Body of pancreas (tissue), 4 donors: ENCODE measurements around the gene BARD1. TPM values are rescaled to one million over a fixed set of nuclear protein-coding genes. Genes with fewer than 3 reads are reported as not detected.

Experiments used
- ATAC-seq: fragments of 150-250 bp; one replicate; pipeline ENCODE4 v1.9.1; 2016
- DNase-seq, 4 donors: peaks; one replicate each; pipeline ENCODE4 v3.0.0-alpha.2; 2019
- H3K27ac ChIP-seq, 4 donors: fragments of 200-600 bp; sonication (generic); 1 replicate in 3 of 4; 2 replicates in 1 of 4; pipeline versions ENCODE4 v1.5.1 to v1.6.1; 2016 to 2019; ENCODE audit warnings: mild to moderate bottlenecking in 1 of 4, mixed read lengths in 1 of 4, moderate library complexity in 1 of 4
- H3K27me3 ChIP-seq, 2 donors: fragments of 200-600 bp; sonication (generic); one replicate each; pipeline ENCODE4 v1.6.0; 2016; ENCODE audit warnings: mild to moderate bottlenecking in 1 of 2
- H3K36me3 ChIP-seq, 2 donors: fragments of 200-600 bp; sonication (generic); replicated peaks in 1 of 2; 2 replicates each; pipeline ENCODE4 v1.5.1; 2016; ENCODE audit warnings: low read depth in 2 of 2; ENCODE audit not compliant: insufficient read depth in 1 of 2
- H3K4me1 ChIP-seq: fragments of 200-600 bp; sonication (generic); one replicate; pipeline ENCODE4 v1.6.0; 2016
- H3K4me3 ChIP-seq, 2 donors: fragments of 200-600 bp; sonication (generic); 1 replicate in 1 of 2; 2 replicates in 1 of 2; pipeline ENCODE4 v1.5.1; 2016 to 2019
- H3K9me3 ChIP-seq, 3 donors: fragments of 200-600 bp; sonication (generic); 1 replicate in 2 of 3; 2 replicates in 1 of 3; pipeline ENCODE4 v1.5.1; 2016
- POLR2A ChIP-seq, 3 donors: fragments of 450-650 bp; IDR thresholded peaks; one replicate each; pipeline ENCODE4 v1.6.1; 2016; ENCODE audit warnings: antibody characterized with exemption in 3 of 3, mild to moderate bottlenecking in 2 of 3
- WGBS, 2 donors: methylation state at CpG; one replicate each; pipeline ENCODE4 v1.1.5; 2017; 5-methylcytosine and 5-hydroxymethylcytosine counted together
- intact Hi-C: fragments of 100-400 bp; cut with DNase I; formaldehyde crosslinking; loops from one replicate; pipeline ENCODE4 v1.15.1; 2023
- total RNA-seq, 2 donors: library from RNA; depleted of rRNA; stranded (reverse); fragments of >200 nt; gene quantifications; one replicate each; pipeline ENCODE4 v1.1.0, GENCODE V29; 2016
- TF ChIP-seq, protein P1 (sequence below), 7 experiments: fragments of 450-650 bp in 4 of 7; fragments of 200-600 bp in 3 of 7; sonication (generic) in 3 of 7; IDR thresholded peaks; one replicate each; pipeline ENCODE4 v1.5.1; 2016 to 2019; ENCODE audit warnings: antibody characterized with exemption in 7 of 7

The BARD1 gene
- total RNA-seq, 2 donors from 2014 or later: 4.4 to 5.9 TPM

DNA sequence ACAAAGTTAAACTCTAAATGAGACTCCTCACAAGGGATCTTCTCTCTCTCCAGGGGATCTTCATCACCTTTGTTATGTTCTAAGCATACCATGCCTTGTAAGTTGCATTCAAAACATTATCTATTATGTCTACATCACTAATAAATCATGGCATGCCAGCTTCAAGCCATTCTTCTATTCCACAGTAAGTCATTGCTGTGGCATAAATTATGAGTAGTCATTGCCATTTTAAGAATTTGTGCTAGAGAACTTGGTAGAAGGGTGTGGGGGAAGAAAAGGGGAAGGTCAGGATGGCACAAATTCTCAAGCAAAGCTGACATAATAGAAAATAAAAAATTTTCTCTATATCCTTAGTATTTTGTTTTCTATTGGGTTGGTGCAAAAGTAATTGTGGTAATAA is 33.5 kb downstream of the BARD1 start:
- DNase-seq: no peak
- no peak for ATAC-seq
- Histone ChIP-seq H3K4me3 (no peak overlapping the region), H3K4me1 (no peaks in the 10 kb centered on the region), H3K36me3 (peaks cover 2 to 6% of the 10 kb centered on the region in 2 donors), H3K27ac (no peak overlapping the region), H3K27me3 (no peaks in the 10 kb centered on the region), H3K9me3 (peaks cover 0 to 8% (median 0%) of the 10 kb centered on the region in 3 donors)
- TF ChIP-seq POLR2A (IDR thresholded peaks at IDR 0.05): no peak
- TF ChIP-seq, protein P1, sequence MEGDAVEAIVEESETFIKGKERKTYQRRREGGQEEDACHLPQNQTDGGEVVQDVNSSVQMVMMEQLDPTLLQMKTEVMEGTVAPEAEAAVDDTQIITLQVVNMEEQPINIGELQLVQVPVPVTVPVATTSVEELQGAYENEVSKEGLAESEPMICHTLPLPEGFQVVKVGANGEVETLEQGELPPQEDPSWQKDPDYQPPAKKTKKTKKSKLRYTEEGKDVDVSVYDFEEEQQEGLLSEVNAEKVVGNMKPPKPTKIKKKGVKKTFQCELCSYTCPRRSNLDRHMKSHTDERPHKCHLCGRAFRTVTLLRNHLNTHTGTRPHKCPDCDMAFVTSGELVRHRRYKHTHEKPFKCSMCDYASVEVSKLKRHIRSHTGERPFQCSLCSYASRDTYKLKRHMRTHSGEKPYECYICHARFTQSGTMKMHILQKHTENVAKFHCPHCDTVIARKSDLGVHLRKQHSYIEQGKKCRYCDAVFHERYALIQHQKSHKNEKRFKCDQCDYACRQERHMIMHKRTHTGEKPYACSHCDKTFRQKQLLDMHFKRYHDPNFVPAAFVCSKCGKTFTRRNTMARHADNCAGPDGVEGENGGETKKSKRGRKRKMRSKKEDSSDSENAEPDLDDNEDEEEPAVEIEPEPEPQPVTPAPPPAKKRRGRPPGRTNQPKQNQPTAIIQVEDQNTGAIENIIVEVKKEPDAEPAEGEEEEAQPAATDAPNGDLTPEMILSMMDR (IDR thresholded peaks at IDR 0.05): no peak
- intact Hi-C loops: no loop called here

DNA sequence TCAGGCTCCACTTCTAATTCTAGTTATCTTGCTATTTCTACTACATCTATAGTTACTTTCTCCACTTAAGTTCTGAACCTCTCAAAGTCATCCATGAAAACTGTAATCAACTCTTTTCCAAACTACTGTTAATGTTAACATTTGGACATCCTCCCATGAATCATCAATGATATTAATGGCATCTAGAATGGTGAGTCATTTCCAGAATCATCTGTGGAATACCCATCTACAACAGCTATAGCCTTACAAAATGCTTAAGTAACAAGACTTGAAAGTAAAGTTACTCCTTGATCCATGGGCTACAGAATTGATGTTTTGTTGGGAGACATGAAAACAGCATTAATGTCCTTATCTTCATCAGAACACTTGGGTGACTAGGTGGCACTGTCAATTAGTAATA is 35.4 kb downstream of the BARD1 start:
- intact Hi-C loops: no loop called here
- Histone ChIP-seq H3K4me3 (no peak overlapping the region), H3K4me1 (no peaks in the 10 kb centered on the region), H3K9me3 (peaks cover 0 to 8% (median 0%) of the 10 kb centered on the region in 3 donors), H3K27ac (no peak overlapping the region), H3K27me3 (no peaks in the 10 kb centered on the region), H3K36me3 (peaks cover 0 to 6% of the 10 kb centered on the region in 2 donors)
- no peak for TF ChIP-seq POLR2A (IDR thresholded peaks at IDR 0.05)
- TF ChIP-seq, protein P1 (IDR thresholded peaks at IDR 0.05): no peak
- ATAC-seq (no peak), DNase-seq (no peak)

DNA sequence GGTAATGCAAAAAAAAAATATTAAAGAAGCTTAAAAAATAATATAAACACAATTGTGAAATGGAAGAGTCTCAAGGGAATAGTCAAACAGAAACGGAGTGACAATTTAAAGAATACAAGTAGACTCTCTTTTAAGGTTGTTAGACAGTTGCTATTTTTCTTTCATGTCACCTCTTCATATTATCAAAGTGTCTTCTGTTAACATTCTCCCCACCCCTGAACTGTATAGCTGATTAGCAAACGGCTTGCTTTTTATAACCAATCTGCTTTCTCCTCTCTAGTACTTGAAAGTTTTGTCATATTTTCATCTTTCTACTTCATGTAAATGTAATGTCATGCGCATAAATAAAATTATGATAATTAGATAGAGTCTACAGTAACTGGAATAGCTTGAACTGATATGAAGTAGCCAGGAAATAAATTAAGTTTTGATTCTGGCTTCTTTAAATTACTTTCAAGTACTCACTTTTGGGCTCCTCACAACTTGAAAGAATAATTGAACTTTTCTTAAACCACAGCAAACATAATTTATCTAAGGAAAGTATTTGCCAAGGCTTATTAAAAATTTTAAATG is 37.0 kb downstream of the BARD1 start:
- 80 to 85% methylated on average over 3 of the region's 3 CpGs for WGBS, 2 donors
- Histone ChIP-seq H3K9me3 (peaks cover 0 to 8% (median 0%) of the 10 kb centered on the region in 3 donors), H3K36me3 (peaks cover 0 to 6% of the 10 kb centered on the region in 2 donors), H3K4me3 (no peak overlapping the region), H3K27ac (no peak overlapping the region), H3K27me3 (no peaks in the 10 kb centered on the region), H3K4me1 (no peaks in the 10 kb centered on the region)
- DNase-seq (no peak), ATAC-seq (no peak)
- intact Hi-C loops: no loop called here
- TF ChIP-seq, protein P1 (IDR thresholded peaks at IDR 0.05): no peak
- TF ChIP-seq POLR2A (IDR thresholded peaks at IDR 0.05): no peak

DNA sequence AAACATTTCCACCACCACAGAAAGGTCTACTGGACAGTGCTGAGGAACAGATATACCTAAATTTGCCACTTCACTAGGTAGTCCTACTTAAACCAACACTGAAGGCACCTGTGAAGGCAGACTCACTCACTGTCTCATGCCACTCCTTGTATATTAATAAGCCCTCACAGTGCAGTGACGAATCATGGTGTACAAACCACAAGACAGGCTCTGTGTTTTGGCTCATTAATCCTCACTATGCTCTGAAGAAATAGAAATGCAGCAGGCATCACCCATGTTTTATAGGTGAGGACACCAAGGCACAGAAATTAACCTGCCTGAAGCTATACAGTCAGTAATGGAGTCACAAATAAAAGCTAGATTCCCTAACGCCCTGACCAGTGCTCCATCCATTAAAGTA is 44.3 kb downstream of the BARD1 start:
- WGBS, 2 donors: 85 to 96% methylated on average over 2 of the region's 2 CpGs
- TF ChIP-seq, protein P1 (IDR thresholded peaks at IDR 0.05): no peak
- TF ChIP-seq POLR2A (IDR thresholded peaks at IDR 0.05): no peak

DNA sequence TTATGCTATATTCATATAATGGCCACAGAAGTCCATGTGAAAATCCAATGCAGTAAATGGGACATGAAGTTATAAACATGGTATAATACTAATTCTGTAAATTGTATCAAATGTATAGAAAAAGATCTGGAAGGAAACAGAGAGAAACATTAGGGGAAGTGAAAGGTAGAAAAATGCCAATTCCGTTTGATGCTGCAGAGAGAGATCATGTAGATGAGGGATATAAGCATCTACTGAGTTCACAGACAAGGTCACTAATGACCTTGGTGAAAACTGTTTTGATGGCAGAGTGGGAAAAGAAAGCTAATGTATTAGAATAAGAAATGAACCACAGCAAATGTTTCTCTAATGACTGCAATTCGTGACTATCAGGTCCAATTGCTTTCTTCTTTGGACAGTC is 56.0 kb downstream of the BARD1 start:
- H3K9me3 ChIP-seq: no peaks in the 10 kb centered on the region
- no peaks in the 10 kb centered on the region for H3K4me1 ChIP-seq
- intact Hi-C loops: no loop called here
- H3K27me3 ChIP-seq: no peaks in the 10 kb centered on the region
- H3K4me3 ChIP-seq: no peak overlapping the region
- ATAC-seq: no peak
- DNase-seq: no peak
- WGBS, 2 donors: 63 to 93% methylated on average over 2 of the region's 2 CpGs
- H3K27ac ChIP-seq: no peak overlapping the region
- no peaks in the 10 kb centered on the region for H3K36me3 ChIP-seq
- TF ChIP-seq, protein P1 (IDR thresholded peaks at IDR 0.05): no peak
- no peak for TF ChIP-seq POLR2A (IDR thresholded peaks at IDR 0.05)

More for the DNA sequence above, 44.3 kb downstream of the BARD1 start:
- ATAC-seq: no peak
- H3K9me3 ChIP-seq: no peaks in the 10 kb centered on the region
- no peak overlapping the region for H3K4me3 ChIP-seq
- intact Hi-C loops: no loop called here
- DNase-seq: no peak
- no peaks in the 10 kb centered on the region for H3K36me3 ChIP-seq
- H3K27ac ChIP-seq: no peak overlapping the region
- H3K27me3 ChIP-seq: no peaks in the 10 kb centered on the region
- no peaks in the 10 kb centered on the region for H3K4me1 ChIP-seq
